WTC11 (cell line): ENCODE measurements around the gene RAP2C.

Experiments
- CREB1 ChIP-seq: sonication (generic); formaldehyde crosslinking; IDR thresholded peaks from 2 replicates; pipeline ENCODE4 v1.8.0; 2023; ENCODE audit warnings: mild to moderate bottlenecking, missing genetic modification reagents
- CTCF ChIP-seq: fragments of 200-600 bp; IDR thresholded peaks from 2 replicates; pipeline ENCODE4 v1.8.0; 2022; ENCODE audit warnings: antibody characterized with exemption
- NR3C1 ChIP-seq: sonication (generic); formaldehyde crosslinking; conservative IDR thresholded peaks from 2 replicates; pipeline ENCODE4 v1.8.1; 2023; ENCODE audit warnings: low read depth, mild to moderate bottlenecking, missing genetic modification reagents
- ZBTB21 ChIP-seq: sonication (generic); formaldehyde crosslinking; IDR thresholded peaks from 2 replicates; pipeline ENCODE4 v1.8.1; 2023; ENCODE audit warnings: mild to moderate bottlenecking, missing genetic modification reagents, borderline replicate concordance
- ZNF219 ChIP-seq: sonication (generic); formaldehyde crosslinking; IDR thresholded peaks from 2 replicates; pipeline ENCODE4 v1.8.0; 2023; ENCODE audit warnings: missing genetic modification reagents, mild to moderate bottlenecking, borderline replicate concordance
- ZNF512 ChIP-seq: sonication (generic); formaldehyde crosslinking; IDR thresholded peaks from 2 replicates; pipeline ENCODE4 v1.8.1; 2022; ENCODE audit warnings: missing genetic modification reagents, borderline replicate concordance
- TF ChIP-seq, protein P1 (sequence below): sonication (generic); formaldehyde crosslinking; IDR thresholded peaks from 2 replicates; pipeline ENCODE4 v1.8.1; 2023; ENCODE audit warnings: mild to moderate bottlenecking, moderate library complexity, missing genetic modification reagents

GRCh38 chrX:132181364-132181763, 37.9 kb downstream of the RAP2C start:
- no peak for TF ChIP-seq CTCF
- TF ChIP-seq NR3C1 (CRISPR knock-in tag): no peak
- no peak for TF ChIP-seq CREB1 (CRISPR knock-in tag)
- TF ChIP-seq ZNF219 (CRISPR knock-in tag): no peak
- TF ChIP-seq, protein P1, sequence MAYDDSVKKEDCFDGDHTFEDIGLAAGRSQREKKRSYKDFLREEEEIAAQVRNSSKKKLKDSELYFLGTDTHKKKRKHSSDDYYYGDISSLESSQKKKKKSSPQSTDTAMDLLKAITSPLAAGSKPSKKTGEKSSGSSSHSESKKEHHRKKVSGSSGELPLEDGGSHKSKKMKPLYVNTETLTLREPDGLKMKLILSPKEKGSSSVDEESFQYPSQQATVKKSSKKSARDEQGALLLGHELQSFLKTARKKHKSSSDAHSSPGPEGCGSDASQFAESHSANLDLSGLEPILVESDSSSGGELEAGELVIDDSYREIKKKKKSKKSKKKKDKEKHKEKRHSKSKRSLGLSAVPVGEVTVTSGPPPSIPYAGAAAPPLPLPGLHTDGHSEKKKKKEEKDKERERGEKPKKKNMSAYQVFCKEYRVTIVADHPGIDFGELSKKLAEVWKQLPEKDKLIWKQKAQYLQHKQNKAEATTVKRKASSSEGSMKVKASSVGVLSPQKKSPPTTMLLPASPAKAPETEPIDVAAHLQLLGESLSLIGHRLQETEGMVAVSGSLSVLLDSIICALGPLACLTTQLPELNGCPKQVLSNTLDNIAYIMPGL (CRISPR knock-in tag): no peak
- TF ChIP-seq ZBTB21 (CRISPR knock-in tag): no peak
- no peak for TF ChIP-seq ZNF512
